HG03095 (cell line): ENCODE data around the gene WFS1.

Experiments used
- ATAC-seq: cut with Tn5 transposase; IDR thresholded peaks from one replicate; pipeline ENCODE4 v1.9.1; 2021; ENCODE audit warnings: moderate library complexity; ENCODE audit not compliant: unreplicated experiment

The WFS1 gene

GRCh38 chr4:6322067-6322760, 52.6 kb downstream of the WFS1 start:
- ATAC-seq, result no peak

GRCh38 chr4:6322761-6323566, 53.3 kb downstream of the WFS1 start:
- no peak for ATAC-seq

GRCh38 chr4:6324461-6324998, 54.9 kb downstream of the WFS1 start:
- ATAC-seq, result no peak

- no peak for ATAC-seq
Measured at GRCh38 chr4:6324999-6325787, 55.5 kb downstream of the WFS1 start.

GRCh38 chr4:6325788-6326290, 56.2 kb downstream of the WFS1 start:
- no peak for ATAC-seq

- no peak for ATAC-seq
Measured at GRCh38 chr4:6326312-6327060, 56.8 kb downstream of the WFS1 start.

- ATAC-seq, result peak; percentile 57
Measured at GRCh38 chr4:6327220-6327917, 57.7 kb downstream of the WFS1 start.

GRCh38 chr4:6328526-6328925, 58.9 kb downstream of the WFS1 start:
- ATAC-seq, result no peak

GRCh38 chr4:6329478-6330383, 60.1 kb downstream of the WFS1 start:
- no peak for ATAC-seq

- ATAC-seq, result no peak
Measured at GRCh38 chr4:6330384-6330767, 60.7 kb downstream of the WFS1 start.

GRCh38 chr4:6331018-6331417, 61.4 kb downstream of the WFS1 start:
- ATAC-seq, result no peak

GRCh38 chr4:6331468-6331867, 61.8 kb downstream of the WFS1 start:
- no peak for ATAC-seq

- no peak for ATAC-seq
Measured at GRCh38 chr4:6332042-6332668, 62.5 kb downstream of the WFS1 start.

- no peak for ATAC-seq
Measured at GRCh38 chr4:6332669-6333050, 63.0 kb downstream of the WFS1 start.

GRCh38 chr4:6333301-6334202, 63.9 kb downstream of the WFS1 start:
- ATAC-seq, result no peak

- ATAC-seq, result no peak
Measured at GRCh38 chr4:6334203-6334887, 64.7 kb downstream of the WFS1 start.
